HepG2 (cell line): ENCODE results near the gene HNRNPF. TPM values are rescaled to one million over a fixed set of nuclear protein-coding genes. Genes with fewer than 3 reads are reported as not detected.

Experiments used
- ATAC-seq: fragments of 200-7000 bp; cut with Tn5 transposase; 3 replicates; pipeline ENCODE4 v1.9.1; 2020; ENCODE audit warnings: mild to moderate bottlenecking, moderate library complexity
- BruUV-seq: library from RNA; stranded (reverse); fragments of 400-500 nt; replicated peaks from 2 replicates; lab custom pipeline; 2021; lab: Mats Ljungman, UMichigan
- CTCF ChIA-PET: fragments of 300-600 bp; formaldehyde crosslinking; extraction: SDS; loops from one replicate; lab custom pipeline; 2021; ENCODE audit warnings: low total read pairs, inconsistent platforms, low intra/inter-chr PET ratio; lab: Yijun Ruan, JAX
- POLR2A ChIA-PET: fragments of 350-600 bp; sonication (Branson Sonifier 250); formaldehyde crosslinking; loops from one replicate; lab custom pipeline; 2020; ENCODE audit warnings: antibody characterized with exemption, inconsistent platforms; lab: Yijun Ruan, JAX
- DNase-seq: peaks from one replicate; pipeline ENCODE4 v3.0.0-alpha.2; 2015; ENCODE audit warnings: low spot score
- FAIRE-seq: peaks from 3 replicates; lab custom pipeline; 2011; peaks lifted over from hg19 to GRCh38; lab: Jason Lieb, UNC
- H2AFZ ChIP-seq: one replicate; pipeline ENCODE4 v1.6.1; 2011; ENCODE audit warnings: low read length, inconsistent platforms
- H3K27ac ChIP-seq: fragments of 300-600 bp; 3 replicates; pipeline ENCODE4 v1.8.0; 2011; ENCODE audit warnings: mixed run types, mild to moderate bottlenecking, mixed read lengths, low read length, inconsistent platforms; ENCODE audit not compliant: insufficient read depth; ENCODE audit errors: extremely low read length
- H3K27me3 ChIP-seq, 2 experiments: fragments of 200-600 bp in 1 of 2; 2 replicates in 1 of 2; 3 replicates in 1 of 2; pipeline versions ENCODE4 v1.6.0 to v1.8.0; 2011; ENCODE audit warnings: low read length in 2 of 2, mild to moderate bottlenecking in 2 of 2, moderate library complexity in 2 of 2, inconsistent platforms in 1 of 2; ENCODE audit not compliant: insufficient read depth in 2 of 2, control insufficient read depth in 1 of 2
- H3K36me3 ChIP-seq, 2 experiments: fragments of 200-600 bp in 1 of 2; replicated peaks in 1 of 2; 2 replicates in 1 of 2; 3 replicates in 1 of 2; pipeline versions ENCODE4 v1.5.1 to v1.8.0; 2011; ENCODE audit warnings: low read length in 2 of 2, inconsistent platforms in 1 of 2; ENCODE audit not compliant: insufficient read depth in 2 of 2, control insufficient read depth in 1 of 2
- H3K4me1 ChIP-seq: 2 replicates; pipeline ENCODE4 v1.5.1; 2012; ENCODE audit warnings: low read length, inconsistent platforms; ENCODE audit not compliant: insufficient read depth
- H3K4me2 ChIP-seq: 2 replicates; pipeline ENCODE4 v1.6.0; 2011; ENCODE audit warnings: low read depth, low read length, inconsistent platforms
- H3K4me3 ChIP-seq, 3 experiments: fragments of 200-600 bp in 1 of 3; sonication (generic), shearing (Covaris generic) in 1 of 3; replicated peaks in 1 of 3; 2 replicates each; pipeline ENCODE4 v1.5.1; 2011 to 2016; ENCODE audit warnings: low read length in 3 of 3, inconsistent platforms in 2 of 3, low read depth in 2 of 3, mild to moderate bottlenecking in 2 of 3, control low read depth in 1 of 3, mixed read lengths in 1 of 3; ENCODE audit not compliant: insufficient read depth in 1 of 3
- H3K79me2 ChIP-seq: one replicate; pipeline ENCODE4 v1.6.1; 2011; ENCODE audit warnings: low read length, inconsistent platforms; ENCODE audit not compliant: insufficient read depth
- H3K9ac ChIP-seq: 2 replicates; pipeline ENCODE4 v1.6.0; 2011; ENCODE audit warnings: mild to moderate bottlenecking, low read depth, low read length, inconsistent platforms; ENCODE audit not compliant: insufficient read depth
- H3K9me3 ChIP-seq: 2 replicates; pipeline ENCODE4 v1.5.1; 2012; ENCODE audit warnings: mild to moderate bottlenecking, low read length
- H4K20me1 ChIP-seq: 2 replicates; pipeline ENCODE4 v1.6.0; 2011; ENCODE audit warnings: inconsistent platforms, mild to moderate bottlenecking, low read length, moderate library complexity; ENCODE audit not compliant: insufficient read depth
- GTF2F1 ChIP-seq: fragments of 150-350 bp; IDR thresholded peaks from 2 replicates; pipeline ENCODE4 v1.6.1; 2014; ENCODE audit warnings: low read length
- NPAS2 ChIP-seq: sonication (generic); formaldehyde crosslinking; IDR thresholded peaks from 2 replicates; pipeline ENCODE4 v1.8.0; 2022; ENCODE audit warnings: mild to moderate bottlenecking, missing genetic modification reagents, borderline replicate concordance
- PRPF4 ChIP-seq: fragments of 200-400 bp; formaldehyde crosslinking; IDR thresholded peaks from 2 replicates; pipeline ENCODE4 v1.6.1; 2016; ENCODE audit warnings: low read length, low read depth; ENCODE audit not compliant: poor library complexity, severe bottlenecking
- RBAK ChIP-seq: sonication (generic); formaldehyde crosslinking; IDR thresholded peaks from 2 replicates; pipeline ENCODE4 v1.5.1; 2020; ENCODE audit warnings: mild to moderate bottlenecking, missing genetic modification reagents
- REL ChIP-seq: sonication (generic); formaldehyde crosslinking; conservative IDR thresholded peaks from 2 replicates; pipeline ENCODE4 v1.8.0; 2022; ENCODE audit warnings: mild to moderate bottlenecking, missing genetic modification reagents, moderate library complexity
- ZSCAN29 ChIP-seq: sonication (generic); formaldehyde crosslinking; conservative IDR thresholded peaks from 2 replicates; pipeline ENCODE4 v1.4.0; 2020; ENCODE audit warnings: mild to moderate bottlenecking, missing genetic modification reagents
- WGBS: methylation state at CpG from one replicate; pipeline ENCODE4 v1.1.6; 2017; ENCODE audit warnings: low lambda C conversion rate; 5-methylcytosine and 5-hydroxymethylcytosine counted together
- in situ Hi-C: cut with HindIII; loops from 2 replicates; pipeline ENCODE4 v1.10.0; 2017; ENCODE audit warnings: low pct_unique_long_range_greater_than_20kb; ENCODE audit not compliant: extremely low pct_ligation_motif_present
- intact Hi-C: fragments of 100-400 bp; cut with micrococcal nuclease; formaldehyde crosslinking; loops from one replicate; pipeline ENCODE4 v1.10.0; 2022; ENCODE audit not compliant: unreplicated experiment
- polyA plus RNA-seq, 8 experiments: library from polyadenylated mRNA; depleted of rRNA in 3 of 8; stranded (reverse) in 7 of 8; unstranded in 1 of 8; fragments of >200 nt; fragmentation: Illumina TruSeq in 4 of 8; extraction: Trizol in 4 of 8; gene quantifications; 2 replicates each; pipeline versions ENCODE4 v1.2.1 to v1.2.3, GENCODE V29; 2011 to 2016; ENCODE audit warnings: low read depth in 4 of 8, missing spikeins in 1 of 8, mixed read lengths in 1 of 8; ENCODE audit not compliant: insufficient read depth in 1 of 8
- total RNA-seq, 5 experiments: library from RNA; depleted of rRNA; stranded (reverse); fragments of >200 nt; fragmentation: Illumina TruSeq; extraction: Trizol; gene quantifications; 2 replicates each; pipeline ENCODE4 v1.2.3, GENCODE V29; 2016; ENCODE audit warnings: low read depth in 1 of 5
- TF ChIP-seq, protein P1 (sequence below): IDR thresholded peaks from 2 replicates; pipeline ENCODE4 v1.6.1; 2012; ENCODE audit warnings: inconsistent platforms
- TF ChIP-seq, protein P2 (sequence below): sonication (generic); formaldehyde crosslinking; IDR thresholded peaks from 2 replicates; pipeline ENCODE4 v1.5.0; 2020; ENCODE audit warnings: mild to moderate bottlenecking, missing genetic modification reagents

HNRNPF gene
- total and polyA plus RNA-seq, 2 of the 13 experiments (the other 11 are each of a cell fraction or from before 2014, with no cell fraction given) = 166 to 308 TPM

DNA sequence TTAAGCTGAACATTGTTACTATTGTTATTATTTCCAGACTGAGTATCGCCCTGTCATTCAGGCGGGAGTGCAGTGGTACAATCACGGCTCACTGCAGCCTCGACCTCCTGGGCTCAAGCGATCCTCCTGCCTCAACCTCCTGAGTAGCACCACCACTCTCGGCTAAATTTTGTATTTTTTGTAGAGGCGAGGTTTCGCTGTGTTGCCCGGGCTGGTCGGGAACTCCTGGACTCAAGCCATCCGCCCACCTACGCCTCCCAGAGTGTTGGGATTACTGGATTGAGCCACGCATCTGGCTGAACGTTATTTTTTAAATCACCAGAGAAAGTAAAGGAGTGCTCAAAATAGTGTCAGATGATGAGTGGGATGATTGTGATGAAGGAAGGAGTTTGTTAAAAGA is 1.4 kb upstream of the HNRNPF start:
- 94% methylated on average over 14 of the region's 14 CpGs for WGBS
- Histone ChIP-seq H3K36me3 (no peaks in the 10 kb centered on the region), H4K20me1 (peaks cover 24% of the 10 kb centered on the region), H3K27me3 (no peaks in the 10 kb centered on the region; a peak in 1 of 5 replicates), H3K9me3 (no peaks in the 10 kb centered on the region), H3K4me2 (peak overlapping the region; percentile 88), H3K9ac (peak overlapping the region; percentile 92), H2AFZ (no peak overlapping the region), H3K4me1 (peaks cover 45% of the 10 kb centered on the region), H3K27ac (peak overlapping the region; percentile 100), H3K4me3 (no peak overlapping the region), H3K79me2 (peaks cover 39% of the 10 kb centered on the region)
- intact Hi-C loops (no loop called here), in situ Hi-C loops (loop anchor here (25.0 kb wide), 1 partner anchor 1552 kb away; the partner anchor contains the start of gene RASSF4)
- BruUV-seq = no TSS peak
- ATAC-seq (no peak), FAIRE-seq (no peak), DNase-seq (no peak)
- ChIA-PET POLR2A (interaction anchor here (1.1 to 2.5 kb wide), 7 partner anchors 9 to 26 kb away, joined by 3 to 33 read pairs (median 7); partner anchors contain the start of gene ZNF487), CTCF (no interaction called here)
- no peak for TF ChIP-seq RBAK (CRISPR knock-in tag)
- peak; percentile 25 for TF ChIP-seq PRPF4
- TF ChIP-seq ZSCAN29 = no peak
- no peak for TF ChIP-seq GTF2F1
- no peak for TF ChIP-seq REL (CRISPR knock-in tag)
- no peak for TF ChIP-seq NPAS2
- TF ChIP-seq, protein P1, sequence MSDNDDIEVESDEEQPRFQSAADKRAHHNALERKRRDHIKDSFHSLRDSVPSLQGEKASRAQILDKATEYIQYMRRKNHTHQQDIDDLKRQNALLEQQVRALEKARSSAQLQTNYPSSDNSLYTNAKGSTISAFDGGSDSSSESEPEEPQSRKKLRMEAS = no peak
- TF ChIP-seq, protein P2, sequence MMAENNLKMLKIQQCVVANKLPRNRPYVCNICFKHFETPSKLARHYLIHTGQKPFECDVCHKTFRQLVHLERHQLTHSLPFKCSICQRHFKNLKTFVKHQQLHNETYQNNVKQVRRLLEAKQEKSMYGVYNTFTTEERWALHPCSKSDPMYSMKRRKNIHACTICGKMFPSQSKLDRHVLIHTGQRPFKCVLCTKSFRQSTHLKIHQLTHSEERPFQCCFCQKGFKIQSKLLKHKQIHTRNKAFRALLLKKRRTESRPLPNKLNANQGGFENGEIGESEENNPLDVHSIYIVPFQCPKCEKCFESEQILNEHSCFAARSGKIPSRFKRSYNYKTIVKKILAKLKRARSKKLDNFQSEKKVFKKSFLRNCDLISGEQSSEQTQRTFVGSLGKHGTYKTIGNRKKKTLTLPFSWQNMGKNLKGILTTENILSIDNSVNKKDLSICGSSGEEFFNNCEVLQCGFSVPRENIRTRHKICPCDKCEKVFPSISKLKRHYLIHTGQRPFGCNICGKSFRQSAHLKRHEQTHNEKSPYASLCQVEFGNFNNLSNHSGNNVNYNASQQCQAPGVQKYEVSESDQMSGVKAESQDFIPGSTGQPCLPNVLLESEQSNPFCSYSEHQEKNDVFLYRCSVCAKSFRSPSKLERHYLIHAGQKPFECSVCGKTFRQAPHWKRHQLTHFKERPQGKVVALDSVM = peak; percentile 40
